Stimulated activated CD8-positive, alpha-beta memory T cell treated with anti-CD3 and anti-CD28 coated beads, Interleukin-12 subunit alpha, Interleukin-12 subunit beta, amount 100 ng/mL, for 4 hours (primary cell): Measurements from ENCODE around the gene MATCAP1.
A peak's percentile ranks its signal among the peaks of the same experiment; 100 is the strongest.

Experiments used
- DNase-seq: peaks from one replicate; pipeline ENCODE4 v3.0.0-alpha.2; 2020; ENCODE audit warnings: low read depth

The MATCAP1 gene

GRCh38 chr16:67170949-67171649 lies 12.7 kb downstream of the MATCAP1 start:
- no peak for DNase-seq

- DNase-seq = no peak
These were observed 13.4 kb downstream of the MATCAP1 start, which contains the start of gene NOL3 for GRCh38 chr16:67170168-67170948. NOL3 (plus strand) TSS chr16:67170538.

DNA sequence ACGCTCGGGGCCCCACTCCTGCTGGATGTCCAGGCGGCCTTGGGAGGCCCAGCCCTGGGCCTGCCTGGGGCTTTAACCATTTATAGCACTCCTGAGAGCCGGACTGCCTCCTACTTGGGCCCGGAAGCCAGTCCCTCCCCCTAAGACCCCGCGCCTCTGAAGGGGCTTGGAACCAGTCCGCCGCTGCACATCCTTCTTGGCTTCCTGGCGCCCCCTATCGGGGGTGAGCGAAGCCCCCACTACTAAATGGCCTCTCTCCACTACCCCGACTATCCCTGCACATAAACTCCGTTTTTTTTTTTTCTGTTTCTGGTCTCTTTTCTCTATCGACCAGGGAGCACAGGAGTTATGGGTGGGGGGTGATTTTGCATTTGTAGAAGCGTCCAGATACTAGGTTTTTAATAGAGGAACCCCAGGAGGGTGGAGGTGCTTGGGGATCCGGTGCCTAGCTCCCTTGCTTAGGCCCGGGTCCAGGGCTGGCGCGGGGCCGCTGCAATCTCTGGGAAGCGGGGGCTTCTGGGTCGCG lies 14.1 kb downstream of the MATCAP1 start:
- no peak for DNase-seq

GRCh38 chr16:67169011-67169451 lies 14.7 kb downstream of the MATCAP1 start:
- no peak for DNase-seq

DNA sequence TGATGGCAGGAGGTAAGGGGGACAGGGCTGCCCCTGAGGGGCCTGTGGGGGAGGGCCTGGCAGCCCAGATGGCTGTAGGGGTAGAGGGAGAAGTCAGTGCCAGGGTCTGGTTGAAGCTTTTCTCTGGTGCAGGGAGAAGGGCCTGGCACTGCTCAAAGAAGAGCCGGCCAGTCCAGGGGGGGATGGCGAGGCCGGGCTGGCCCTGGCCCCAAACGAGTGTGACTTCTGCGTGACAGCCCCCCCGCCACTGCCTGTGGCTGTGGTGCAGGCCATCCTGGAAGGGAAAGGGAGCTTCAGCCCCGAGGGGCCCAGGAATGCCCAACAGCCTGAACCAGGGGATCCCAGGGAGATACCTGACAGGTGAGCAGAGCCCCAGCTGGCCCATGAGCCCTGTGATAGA lies 16.2 kb downstream of the MATCAP1 start:
- DNase-seq = no peak

GRCh38 chr16:67166598-67167168 lies 17.1 kb downstream of the MATCAP1 start:
- no peak for DNase-seq

DNA sequence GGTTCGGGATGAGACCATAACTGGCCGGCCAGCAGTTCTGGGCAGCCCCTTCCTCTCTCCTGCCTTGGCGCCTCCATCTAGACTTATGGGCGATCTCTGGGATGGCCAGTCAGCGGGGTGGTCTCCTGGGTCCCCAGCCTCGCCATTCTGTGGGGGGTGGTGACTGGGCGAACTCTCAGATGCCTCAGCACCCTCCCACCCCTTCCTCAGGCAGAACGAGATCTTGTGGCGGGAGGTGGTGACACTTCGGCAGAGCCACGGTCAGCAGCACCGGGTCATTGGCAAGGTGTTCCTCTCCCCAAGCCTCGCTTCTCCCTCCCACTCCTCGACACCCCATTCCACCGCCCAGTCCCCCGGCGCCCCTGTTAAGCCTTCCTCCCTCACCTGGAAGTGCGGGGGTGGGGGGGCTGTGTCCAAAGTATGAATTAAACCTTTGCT lies 17.6 kb downstream of the MATCAP1 start:
- no peak for DNase-seq

- no peak for DNase-seq
These were observed 18.4 kb downstream of the MATCAP1 start for GRCh38 chr16:67165121-67166078.

DNA sequence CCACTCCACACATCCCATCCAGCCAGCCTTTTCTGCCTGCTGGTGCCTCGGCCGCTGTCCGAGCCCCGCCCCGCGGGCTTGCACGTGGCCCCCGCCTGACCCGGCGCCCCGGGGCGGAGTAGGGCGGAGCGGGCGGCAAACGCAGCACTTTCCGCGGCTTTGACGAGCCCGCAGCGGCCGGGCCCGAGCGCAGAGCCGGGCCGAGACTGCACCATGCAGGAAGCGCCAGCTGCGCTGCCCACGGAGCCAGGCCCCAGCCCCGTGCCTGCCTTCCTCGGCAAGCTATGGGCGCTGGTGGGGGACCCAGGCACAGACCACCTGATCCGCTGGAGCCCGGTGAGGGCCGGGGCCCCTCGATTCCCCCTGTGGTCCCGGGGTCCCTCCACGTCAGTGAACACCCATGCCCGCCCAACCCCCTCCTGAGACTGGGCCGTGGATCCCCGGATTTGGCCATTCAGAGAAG lies 19.1 kb downstream of the MATCAP1 start, which contains the start of gene HSF4:
HSF4 (plus strand) TSS at position 147 of the 463 bp plus-strand sequence; CDS start at position 214, 67 bp downstream.
- no peak for DNase-seq

DNA sequence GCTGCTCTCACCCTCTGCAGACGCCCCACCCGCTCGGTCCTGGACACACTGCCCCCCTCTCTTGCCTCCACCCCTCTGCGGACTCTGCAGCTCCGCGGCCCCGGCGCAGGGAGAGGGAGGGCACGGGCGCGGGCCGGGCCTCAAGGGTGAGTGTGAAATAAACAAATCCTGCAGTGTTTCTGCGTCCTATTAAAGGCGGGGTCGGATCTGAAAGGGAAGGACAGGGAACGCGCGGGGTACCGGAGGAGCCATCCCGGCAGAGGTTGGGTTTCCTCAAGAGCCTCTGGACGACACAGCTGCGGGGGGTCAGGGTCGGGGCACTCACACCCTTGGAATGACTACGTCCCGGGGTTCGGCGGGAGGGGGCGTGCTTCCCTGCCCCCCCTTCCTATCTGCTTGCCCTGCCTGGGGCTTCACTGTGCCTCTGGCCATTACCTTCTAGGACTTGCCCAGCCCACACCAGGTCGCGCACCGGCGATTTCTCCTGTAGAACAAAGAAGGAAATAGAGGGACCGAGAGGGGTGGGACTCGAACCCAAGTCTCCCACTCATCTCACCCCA lies 19.7 kb downstream of the MATCAP1 start:
- DNase-seq = no peak

- DNase-seq = no peak
These were observed 20.4 kb downstream of the MATCAP1 start for GRCh38 chr16:67163164-67163998.

GRCh38 chr16:67162506-67163163 lies 21.1 kb downstream of the MATCAP1 start:
- no peak for DNase-seq

- DNase-seq = no peak
These were observed 22.1 kb downstream of the MATCAP1 start for GRCh38 chr16:67161595-67162058.

DNA sequence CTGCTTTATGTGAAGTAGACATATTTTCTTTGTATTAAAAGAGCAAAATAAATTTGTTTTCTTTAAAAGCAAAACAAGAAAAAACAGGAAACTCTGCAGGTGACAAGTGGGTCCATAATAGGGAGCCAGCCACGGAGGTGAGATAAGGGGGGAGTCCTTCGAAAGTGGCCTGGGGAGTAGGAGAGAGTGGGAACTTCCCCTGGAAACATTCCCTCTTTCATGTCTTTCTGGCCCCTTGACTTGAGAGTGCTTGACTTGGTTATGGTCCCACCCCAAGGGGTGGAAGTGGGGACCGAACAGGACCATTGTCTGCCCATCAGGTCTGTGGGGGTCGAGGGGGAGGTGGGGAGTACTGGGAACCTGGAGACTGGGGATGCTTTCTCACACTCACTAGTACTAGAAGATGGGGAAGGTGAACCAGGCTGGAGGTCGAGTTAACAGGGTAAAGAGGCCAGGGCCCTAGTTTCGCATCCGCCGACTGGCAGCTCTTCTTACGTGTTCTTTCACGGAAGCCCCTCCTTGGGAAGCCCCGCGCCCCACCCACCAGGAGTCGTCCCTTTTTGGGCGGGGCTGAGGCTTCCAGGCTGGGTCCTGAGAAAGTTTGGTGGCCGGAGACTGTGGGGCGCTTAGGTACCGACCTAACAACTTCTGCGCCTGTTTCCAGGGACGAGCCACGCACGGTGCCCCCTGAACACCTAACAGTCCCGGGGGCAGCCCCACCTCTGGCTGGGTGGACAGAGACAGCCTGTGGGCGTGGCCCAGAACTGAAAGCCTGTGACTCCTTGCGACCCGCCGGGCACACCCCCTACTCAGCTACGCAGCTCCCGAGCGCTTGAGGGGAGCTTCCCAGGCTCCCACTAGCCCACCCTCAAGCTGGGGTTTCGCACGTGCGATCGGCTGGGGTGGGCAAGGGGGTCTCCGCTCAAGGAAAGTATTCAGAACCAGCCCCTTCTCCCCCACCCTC lies 24.8 kb downstream of the MATCAP1 start:
- DNase-seq = peak; percentile 62

GRCh38 chr16:67157892-67158635 lies 25.7 kb downstream of the MATCAP1 start:
- no peak for DNase-seq

DNA sequence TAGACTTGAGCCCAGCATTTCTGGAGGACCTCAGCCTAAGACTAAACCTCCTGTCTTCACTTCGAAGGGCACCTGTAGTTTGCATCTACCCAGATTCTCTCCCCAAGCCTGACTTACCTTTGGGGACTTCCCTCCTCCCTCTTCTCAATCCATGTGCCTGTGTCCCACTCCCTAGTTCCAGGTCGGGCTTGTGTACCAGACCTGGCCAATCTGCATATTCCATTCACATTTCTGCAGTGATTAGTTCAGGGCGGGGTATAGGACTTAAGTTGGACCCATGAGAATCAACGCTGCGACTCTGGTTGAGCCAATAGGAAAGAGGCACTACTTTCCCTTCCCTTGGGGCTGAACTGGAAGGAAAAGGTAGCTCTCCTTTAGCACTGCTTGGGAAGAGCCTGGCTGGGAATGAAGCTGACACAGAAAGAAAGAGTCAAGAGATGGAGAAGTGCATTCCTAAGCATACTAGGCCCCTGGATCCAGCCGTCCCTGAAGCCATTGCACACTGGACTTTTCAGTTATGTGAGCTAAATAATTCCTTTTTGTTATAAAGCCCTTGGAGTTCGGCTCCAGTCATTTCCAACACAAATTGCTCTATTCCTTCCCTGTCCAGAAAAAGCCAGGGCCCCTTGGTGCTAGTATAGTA lies 26.5 kb downstream of the MATCAP1 start:
- DNase-seq = no peak
